Activated T-cell treated with anti-CD3 and anti-CD28 coated beads for 1 hour (primary cell): ENCODE data around the gene SAAL1.

Source experiments
- DNase-seq: peaks from one replicate; pipeline ENCODE4 v3.0.0-alpha.2; 2020; ENCODE audit warnings: low read depth

Gene SAAL1

DNA sequence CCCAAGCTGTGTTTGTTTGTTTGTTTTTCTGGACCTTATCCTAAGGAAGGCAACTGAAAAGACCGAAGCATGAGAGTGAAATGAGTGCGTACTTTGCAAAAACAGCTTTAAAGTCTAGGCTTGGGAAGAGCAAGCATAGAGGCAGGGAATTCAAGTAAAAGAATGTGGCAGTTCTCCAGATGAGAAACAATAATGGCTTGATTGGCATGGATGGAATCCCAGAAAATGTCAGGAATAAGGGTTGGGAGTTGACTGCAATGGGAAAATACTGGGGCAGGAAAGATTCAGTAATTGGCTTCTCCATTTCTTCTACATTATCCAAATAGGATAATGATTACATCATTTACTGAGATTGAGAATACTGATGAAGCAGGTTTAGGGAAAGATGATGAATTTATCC is 17.5 kb downstream of the SAAL1 start:
- no peak for DNase-seq

DNA sequence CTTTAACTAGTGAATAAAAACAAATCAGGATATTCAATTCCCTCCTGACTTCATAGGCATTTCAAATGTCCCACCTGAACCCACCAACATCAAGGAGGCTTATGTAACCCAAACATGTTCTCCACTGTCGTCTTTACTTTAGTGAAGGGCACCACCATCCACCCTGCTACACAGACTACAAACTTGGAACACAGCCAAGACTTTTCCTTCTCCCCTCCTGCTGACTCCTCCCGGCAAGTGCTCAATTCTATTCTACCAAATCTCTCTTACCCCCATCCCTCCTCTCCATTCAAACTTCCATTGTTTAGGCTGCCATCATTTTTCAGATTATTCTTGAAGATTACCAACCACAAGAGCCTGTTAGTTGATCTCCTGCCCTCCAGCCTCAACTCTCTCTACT is 24.3 kb downstream of the SAAL1 start:
- no peak for DNase-seq

DNA sequence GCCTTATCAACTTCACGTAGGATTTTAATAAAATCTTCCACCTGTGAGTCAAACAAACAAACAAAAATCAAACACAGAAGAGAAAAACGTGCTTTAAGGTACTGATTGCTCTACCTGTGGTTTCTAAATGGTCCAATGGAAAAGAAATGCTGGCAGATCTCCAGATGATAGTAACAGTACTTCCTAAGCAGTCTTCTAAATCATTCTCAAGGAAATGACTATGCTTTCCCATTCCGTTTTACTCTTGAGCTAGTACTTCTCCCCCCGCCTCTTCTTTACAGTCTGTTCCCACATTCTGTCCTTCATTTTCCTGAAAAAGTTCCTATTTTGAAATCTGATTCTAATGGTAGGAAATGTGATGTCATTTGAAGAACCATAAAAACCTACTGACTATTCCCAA is 25.4 kb downstream of the SAAL1 start:
- DNase-seq, result no peak

DNA sequence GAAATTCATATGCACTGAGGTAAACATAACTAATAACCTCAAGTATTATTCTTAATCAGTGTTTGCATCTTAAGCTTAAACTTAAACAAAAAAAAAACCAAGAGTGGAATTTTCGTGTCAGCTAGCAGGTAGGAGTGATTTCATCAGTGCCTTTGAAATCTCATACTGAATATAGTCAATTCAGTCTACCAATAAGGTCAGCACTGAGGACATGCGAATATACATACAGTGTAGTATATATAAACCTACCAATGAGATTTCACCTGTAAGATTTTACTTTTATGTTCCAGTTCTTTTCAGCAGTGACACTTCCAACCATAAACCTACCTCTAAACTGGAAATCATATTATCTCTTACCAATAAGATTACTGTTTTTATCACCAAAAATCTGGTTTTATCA is 27.0 kb downstream of the SAAL1 start:
- DNase-seq, result no peak

DNA sequence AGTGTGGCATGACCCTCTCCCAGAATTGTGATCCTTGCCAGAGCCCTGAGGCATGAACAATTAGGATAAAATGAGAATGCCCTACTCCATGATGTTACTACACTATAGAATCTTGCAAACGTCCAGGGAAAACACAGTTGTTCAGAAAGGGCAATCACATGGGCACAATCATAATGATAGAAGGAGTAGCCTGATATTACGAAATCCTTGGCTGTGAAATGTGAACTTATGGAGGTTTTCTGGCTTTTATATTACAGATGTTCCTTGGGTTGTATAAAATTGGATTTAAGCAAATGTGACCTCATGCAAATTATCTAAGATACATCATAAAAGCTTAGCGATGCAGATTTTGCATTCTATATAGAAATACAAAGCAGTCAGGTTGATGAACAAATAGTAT is 30.4 kb downstream of the SAAL1 start:
- DNase-seq, result no peak

DNA sequence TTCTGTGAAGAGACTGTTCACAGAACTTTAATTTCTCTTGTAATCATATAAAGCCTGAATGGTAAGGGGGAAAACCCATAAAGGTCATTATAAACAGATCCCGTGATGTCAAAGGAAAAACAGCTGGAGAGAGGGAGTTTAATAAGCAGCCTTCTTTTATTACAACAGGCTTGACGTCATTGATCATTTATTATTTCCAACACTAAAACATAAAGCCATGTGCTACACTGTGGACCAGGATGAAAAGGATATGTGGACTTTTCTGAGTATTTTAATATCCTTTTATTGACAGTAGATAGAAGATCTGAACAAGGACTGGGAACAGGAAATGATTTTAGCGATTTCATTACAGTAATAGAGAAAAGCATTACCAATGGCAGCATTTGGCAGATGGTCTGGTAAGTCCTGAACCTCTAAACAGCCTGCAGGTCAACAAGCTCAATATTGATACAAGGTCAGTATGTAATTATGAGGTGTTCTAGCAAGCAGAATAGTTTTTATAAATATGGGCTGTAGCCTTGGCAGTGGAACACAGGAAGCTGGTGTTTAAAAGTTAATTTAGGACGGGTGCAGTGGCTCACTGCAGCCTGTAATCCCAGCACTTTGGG is 34.7 kb downstream of the SAAL1 start:
- DNase-seq, result no peak

DNA sequence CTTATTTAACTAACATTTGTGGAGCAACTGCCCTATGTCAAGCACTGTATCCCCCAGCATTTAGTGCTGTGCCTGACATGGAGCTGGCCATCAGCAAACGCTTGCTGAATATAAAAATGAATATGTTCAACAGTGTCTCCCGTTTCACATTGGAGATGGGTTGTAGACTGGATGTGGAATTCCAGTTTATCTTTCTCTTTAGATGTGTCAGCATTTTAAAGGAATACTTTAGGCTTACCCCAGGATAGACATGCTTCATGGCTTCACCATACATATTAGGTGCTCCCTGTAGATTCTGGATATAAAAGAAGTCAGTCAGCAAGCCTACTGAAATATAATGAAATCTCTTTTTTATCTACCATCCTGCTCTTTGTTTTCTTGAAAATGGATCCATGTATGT is 38.5 kb downstream of the SAAL1 start:
- DNase-seq, result no peak

DNA sequence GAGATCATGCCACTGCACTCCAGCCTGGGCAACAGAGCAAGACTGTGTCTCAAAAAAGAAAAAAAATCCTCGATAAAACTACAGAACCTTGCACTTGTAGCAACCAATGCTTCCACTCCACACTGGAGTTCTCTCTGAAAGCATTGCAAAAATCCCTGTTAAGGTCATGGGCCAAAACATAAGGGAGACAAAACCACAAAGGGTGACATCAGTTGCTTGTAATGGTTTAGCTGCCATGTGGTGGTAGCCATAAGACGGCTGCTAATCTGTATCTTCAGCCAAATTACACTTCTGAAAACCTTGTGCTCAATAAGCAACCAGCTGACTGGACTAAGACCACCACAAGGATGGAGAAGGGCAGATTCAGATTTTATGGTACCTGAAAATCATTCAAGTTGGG is 39.3 kb downstream of the SAAL1 start:
- DNase-seq, result no peak

DNA sequence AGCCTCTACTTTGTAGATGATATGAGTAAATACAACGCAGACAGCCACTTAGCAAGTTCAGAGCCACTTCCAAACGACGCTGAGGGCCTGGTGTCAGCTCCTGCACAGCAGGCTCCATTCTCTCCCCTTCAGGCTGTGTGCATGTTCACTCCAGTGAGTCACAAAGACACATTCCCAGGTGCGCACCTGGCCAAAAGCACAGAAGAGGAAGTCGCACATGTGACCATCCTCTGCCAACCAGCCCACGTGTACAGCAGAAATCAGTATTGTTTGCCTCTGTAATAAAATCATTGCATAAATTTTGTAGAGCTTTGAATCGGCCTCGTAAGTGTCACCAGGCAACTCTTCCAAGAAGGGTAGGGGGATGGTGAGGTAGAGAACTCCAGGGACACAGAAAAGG is 40.3 kb downstream of the SAAL1 start:
- no peak for DNase-seq

DNA sequence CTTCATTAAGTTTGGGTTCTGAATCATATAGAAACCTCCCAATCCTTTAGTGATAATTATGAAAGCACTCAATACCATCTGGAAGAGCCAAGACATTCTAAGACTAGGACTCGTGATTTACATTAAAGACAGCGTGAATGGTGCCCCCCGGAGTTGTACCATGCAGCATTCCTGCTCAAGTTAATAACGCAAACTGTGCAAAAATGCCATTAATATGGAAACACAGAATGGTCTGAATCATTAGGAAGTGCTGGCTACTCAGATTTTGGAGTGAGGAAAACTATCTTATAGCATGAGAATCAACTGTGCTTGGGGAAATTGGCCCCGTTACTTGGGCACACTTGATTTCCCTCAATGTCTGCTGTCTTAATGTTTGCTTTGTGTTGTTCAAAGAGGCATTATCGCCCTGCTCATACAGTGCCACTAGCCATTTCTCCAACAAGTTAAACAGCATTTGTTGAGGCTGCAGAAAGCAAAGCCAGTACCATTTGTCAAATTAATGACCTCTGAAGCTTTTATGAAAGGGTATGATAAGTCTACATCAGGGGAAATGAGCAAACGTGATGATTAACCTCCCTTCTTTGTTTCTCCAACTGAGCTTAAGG is 41.3 kb downstream of the SAAL1 start:
- no peak for DNase-seq

DNA sequence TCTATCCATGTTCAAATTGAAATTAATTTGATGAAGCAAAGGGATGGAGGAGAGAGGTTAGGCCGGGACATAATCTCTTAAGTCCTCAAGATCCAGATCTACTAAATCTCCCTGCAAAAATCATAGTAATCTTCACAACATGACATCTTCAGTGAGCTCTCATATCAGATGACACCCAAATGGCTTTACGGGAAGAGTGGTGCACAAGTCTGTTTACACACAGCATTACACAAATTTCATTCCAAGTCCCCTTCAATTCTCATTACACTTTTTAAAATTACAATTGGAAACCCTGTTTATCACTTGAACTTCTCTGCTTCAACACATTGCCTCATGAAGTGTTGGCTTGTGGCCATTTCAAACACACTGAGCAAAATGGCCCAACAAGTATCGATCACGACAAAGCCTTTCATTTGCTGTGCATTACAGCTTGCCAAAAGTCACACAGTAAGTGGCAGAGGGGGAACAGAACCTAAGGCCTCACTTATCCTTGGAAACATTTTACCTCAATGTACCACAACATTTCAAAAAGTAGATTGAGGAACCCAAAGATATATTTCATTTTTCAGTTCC is 41.9 kb downstream of the SAAL1 start:
- DNase-seq, result no peak

DNA sequence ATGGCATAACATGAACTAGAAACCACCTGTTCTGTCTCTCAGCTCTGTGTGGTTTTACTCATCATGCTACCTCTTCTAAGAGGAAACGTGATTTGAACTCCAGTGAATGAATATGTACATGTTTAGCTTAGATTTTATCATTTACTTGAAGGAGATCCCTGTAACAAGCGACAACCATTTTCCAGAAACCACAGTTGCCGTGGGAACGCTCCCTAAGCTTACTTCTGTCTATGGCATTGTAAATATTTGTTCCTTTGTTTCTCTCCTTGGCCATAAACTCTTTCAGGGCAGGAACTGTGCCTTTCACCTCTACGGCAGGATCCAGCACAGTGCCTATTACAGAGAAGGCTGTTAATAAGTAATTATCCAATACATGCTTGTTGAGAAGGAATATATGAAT is 42.8 kb downstream of the SAAL1 start:
- no peak for DNase-seq

DNA sequence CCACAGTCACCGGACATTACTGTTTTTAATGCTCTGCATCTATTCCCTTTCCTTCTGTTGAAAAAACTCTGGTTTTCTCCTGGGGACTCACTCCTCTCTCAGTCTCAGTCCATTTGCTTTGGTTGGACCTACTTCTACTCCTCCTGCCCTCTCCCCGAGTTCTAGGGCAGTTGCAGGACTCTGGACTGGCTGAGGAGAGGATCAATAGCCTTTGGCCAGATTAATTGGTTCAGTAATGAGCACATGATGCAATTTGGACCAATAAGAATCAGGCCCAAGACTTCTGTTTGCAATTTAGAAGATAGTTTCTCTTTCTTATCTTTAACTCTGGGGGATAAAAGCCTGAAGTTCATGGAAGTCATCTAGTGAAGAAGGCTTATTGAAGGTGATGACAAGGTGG is 44.5 kb downstream of the SAAL1 start:
- no peak for DNase-seq

DNA sequence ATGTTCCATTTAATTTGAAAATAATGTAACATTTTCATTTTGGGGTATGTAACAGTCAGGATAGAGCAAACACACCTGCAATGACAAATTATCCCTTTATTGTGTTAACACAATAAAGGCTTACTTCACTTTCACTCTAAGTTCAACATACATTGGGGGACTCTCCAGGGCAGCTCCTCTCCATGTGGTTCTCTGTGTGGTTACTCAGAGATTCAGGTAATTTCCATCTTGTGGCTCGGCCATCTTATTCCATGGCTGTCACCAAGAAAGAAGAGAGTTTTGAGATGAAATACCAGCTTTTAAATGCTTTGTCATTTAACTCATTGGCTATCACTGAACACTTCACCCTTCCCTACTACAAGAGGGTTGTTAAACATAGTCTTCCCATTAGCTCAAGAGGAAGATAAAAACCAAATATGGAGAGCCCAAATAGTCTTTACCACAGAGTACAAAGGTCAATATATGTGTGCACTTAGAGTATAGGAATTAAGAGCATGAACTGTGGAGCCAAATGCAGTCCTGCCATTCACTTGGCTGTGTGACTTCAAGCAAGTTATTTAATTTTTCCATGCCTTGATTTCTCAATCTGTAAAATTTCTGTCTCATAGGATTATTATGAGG is 49.2 kb downstream of the SAAL1 start:
- no peak for DNase-seq

DNA sequence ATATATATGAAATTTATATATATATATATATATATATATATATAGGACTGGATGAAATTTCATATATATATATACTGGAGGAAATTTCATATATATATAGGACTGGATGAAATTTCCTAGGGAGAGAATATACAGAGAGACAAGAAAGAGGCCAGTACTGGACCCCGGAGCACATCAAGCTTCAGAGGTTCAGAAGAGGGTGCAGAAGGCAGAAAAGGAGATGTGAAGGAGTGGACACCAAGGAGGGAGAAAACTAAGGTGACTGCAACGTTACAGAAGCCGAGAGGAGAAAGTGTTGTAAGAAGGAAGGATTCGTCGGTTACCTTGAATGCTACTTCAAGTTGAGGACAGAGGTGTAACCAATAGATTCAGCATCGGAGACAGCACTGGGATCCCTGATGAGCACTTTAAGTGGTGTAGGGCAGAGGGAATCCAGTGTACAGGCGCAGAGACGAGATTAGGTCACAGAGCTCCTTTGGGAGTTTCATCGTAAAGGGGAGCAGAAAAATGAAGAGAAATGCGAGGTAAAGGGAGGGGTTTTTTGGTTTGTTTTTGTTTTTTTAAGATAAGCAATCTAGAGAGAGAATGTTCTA is 51.3 kb downstream of the SAAL1 start:
- DNase-seq, result no peak

DNA sequence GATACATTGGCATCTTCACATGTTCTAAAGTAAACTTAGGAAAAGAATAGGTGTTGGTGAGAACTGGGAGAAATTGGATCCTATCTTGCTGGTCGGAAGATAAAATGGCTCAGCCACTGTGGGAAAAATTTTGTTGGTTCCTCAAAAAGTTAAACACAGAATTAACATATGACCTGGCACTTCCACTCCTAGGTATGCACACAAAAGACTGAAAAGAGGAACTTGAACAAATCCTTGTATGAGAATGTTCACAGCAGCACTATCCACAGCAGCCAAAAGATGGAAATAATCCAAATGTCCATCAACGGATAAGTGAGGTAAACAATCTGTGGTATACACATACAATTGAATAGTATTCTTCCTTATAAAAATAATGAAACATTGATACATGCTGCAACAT is 55.0 kb downstream of the SAAL1 start:
- DNase-seq, result no peak

DNA sequence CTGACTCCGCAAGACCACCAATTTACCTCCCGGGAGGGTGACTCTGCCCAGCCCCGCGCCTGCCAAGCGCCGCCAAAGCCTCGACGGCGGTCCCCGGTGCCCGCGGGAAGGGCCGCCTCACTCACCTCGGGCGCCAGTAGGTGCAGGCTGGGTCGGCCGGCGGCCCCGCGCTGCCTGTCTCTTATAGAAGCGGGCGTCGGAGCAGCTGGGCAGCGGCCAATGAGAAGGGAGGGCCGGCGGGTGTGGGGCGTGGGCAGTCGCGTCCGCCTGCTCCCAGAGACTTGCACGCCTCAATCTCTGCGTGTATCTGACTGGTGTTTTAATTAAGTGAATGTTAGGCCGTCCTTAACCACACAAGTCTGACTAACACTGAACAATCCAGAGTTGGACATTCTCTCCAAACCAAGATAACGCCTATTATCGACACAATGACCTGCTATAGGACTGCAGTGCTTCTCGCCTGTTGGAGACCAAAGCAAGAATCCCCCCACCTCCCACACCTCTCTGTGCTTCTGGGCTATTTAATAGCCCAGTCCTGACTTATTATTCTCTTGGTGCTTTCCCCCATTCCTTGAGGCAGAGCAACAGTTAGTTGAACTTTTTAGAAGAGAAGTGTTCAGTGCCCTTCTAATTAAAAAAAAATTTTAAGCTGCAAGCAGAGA is 59.6 kb downstream of the SAAL1 start, which contains the start of gene TPH1:
Gene TPH1, minus strand, starts transcription at position 154 of the 662 bp plus-strand sequence. CDS start 5,507 bp downstream, outside the sequence.
- no peak for DNase-seq

DNA sequence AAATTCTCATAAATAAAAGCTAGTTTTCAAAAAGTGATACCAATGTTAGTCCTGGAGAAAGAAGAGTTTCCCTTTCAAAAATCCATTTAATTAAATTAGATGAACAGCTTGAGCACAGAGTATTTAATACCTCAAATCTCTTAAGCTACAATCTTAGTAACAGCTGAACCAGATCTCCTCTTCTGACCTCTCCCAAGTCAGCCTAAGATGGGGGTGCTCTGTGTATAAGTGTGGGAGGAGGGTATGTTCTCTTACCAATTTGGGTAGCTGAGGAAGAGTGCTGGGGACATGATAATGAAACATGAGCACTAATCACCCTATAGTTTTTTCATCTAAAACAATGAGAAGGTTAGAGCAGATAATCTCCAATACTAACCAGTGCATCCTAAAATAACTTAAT is 69.4 kb downstream of the SAAL1 start:
- DNase-seq, result no peak
